Measurements from ENCODE around the gene EFTUD2.

DNA sequence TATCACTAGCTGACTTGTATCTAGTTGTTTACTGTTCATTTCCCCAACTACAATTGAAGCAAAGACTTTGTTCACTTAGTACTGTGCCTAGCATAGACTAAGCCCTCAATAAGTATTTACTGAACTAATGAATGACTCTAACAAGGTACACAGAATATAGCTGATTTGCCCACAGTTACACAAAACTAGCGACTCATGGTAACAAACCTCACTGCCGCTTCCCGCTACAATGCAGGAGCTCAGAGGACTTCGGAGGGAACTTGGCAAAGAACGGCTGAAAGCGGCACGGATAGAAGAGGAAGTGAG is 524 bp downstream of the EFTUD2 start:
- no peak for TF ChIP-seq MXI1 (IDR thresholded peaks at IDR 0.05; ENCODE audit: borderline replicate concordance, low read depth, low read length)
- TF ChIP-seq, protein P1, sequence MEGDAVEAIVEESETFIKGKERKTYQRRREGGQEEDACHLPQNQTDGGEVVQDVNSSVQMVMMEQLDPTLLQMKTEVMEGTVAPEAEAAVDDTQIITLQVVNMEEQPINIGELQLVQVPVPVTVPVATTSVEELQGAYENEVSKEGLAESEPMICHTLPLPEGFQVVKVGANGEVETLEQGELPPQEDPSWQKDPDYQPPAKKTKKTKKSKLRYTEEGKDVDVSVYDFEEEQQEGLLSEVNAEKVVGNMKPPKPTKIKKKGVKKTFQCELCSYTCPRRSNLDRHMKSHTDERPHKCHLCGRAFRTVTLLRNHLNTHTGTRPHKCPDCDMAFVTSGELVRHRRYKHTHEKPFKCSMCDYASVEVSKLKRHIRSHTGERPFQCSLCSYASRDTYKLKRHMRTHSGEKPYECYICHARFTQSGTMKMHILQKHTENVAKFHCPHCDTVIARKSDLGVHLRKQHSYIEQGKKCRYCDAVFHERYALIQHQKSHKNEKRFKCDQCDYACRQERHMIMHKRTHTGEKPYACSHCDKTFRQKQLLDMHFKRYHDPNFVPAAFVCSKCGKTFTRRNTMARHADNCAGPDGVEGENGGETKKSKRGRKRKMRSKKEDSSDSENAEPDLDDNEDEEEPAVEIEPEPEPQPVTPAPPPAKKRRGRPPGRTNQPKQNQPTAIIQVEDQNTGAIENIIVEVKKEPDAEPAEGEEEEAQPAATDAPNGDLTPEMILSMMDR (conservative IDR thresholded peaks at IDR 0.05; ENCODE audit: low read depth, low read length): no peak

Measured in IMR-90 (cell line).